Islet of Langerhans (tissue), 1 donor: ENCODE data around the gene SYTL2.
"Not testable (repeated sequence)": the region's sequence is repeated elsewhere in the genome, so short reads cannot be mapped to it uniquely, and the experiment has no call there.

Source experiments
- FAIRE-seq: peaks from one replicate; lab custom pipeline; 2011; peaks lifted over from hg19 to GRCh38; lab: Jason Lieb, UNC

Gene SYTL2

DNA sequence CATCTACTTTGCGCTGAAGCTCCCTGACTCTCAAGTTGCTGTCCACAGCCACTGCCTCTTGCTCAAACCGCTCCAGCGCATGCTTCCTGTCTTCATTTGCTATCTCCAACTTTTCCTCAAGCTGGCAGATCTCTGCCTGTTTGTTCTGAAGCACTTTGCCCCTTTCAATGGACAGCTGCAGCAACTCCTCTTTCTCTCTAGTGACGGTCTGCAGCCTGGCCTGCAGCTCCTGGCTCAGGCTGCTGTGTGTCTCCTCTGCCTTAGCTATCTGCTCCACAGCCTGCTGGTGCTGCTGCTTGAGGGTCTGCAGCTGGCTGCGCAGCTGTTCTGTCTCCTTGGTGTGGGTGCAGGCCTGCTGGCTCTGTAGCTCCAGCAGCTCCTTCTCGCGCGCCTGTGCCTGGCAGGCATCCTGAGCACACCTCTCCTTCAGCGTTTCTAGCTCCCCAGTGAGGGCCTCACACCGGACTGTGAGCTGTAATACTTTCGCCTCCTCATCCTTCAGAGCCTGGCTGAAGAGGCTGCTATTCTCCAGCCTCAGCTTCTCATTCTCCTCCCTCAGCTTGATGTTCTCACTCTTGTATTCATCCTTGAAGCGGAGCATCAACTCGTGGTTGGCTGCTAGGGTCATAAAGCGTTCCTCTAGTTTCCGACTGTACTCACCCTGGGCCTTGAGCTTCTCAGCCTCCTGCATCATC, 125.7 kb downstream of the SYTL2 start:
- no peak for FAIRE-seq

DNA sequence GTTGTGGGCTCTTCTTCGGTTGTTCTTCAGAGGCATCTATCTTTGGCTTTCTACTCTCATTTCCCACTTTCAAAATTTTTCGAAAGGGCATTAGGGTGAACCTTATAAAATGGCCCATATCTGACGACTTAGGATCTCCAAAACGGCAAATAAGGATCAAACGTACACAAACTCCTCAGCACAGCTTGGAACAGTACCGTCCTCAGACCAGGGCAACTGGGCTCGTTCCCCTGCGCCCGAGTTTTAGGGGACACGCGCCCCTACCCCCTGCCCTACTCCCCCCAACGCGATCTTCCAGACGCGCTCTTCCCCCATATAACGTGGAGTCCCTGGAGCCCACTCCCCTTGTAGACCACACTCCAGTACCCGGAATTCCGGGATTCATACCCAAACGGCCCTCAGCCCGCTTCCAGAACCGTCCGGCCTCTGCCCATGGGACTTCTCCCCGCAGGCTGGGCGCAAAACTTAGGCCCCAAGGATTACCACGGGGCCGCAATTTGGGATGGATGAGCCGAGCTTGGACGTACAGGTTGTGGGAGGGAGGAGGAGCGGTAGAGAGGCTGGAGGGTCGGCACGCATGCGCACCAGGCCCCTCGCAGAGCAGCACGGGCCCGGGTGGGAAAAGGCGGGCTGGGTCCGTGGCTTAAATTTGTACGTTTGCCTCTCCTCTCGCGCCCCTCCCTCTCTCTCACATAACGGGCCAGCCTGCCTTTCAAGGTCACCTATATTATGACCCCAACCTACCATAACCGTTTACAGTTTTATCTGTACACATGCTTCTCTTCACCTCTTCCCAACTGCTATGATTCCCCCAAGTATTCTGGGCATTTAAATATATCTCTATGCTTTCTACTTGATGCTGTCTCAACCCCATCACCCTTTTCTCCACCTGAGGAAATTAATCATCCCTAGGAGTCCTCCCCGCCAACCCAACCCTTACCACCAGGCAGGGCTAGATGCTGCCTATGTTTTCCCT, 128.3 kb downstream of the SYTL2 start:
- no peak for FAIRE-seq

- FAIRE-seq = no peak
Observed at GRCh38 chr11:85680897-85681296, 130.0 kb downstream of the SYTL2 start.

DNA sequence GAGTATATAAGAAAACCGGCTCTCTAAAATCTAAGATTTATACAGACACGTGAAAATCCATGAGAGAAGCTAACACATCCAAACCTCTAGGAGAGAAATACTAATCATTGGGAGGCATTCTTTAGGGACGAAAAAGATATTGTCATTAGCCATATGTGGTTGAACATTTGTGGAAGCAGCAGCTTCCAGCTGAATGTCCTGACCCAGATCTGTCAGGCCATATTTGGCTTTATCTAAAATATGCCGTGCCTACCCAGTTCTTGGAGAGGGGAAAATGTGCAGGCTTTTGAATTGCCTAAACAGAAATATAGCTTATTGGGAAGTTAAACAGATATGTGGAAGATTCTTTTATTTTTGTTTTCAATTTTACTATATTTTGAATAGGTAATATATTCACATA, 131.4 kb downstream of the SYTL2 start:
- FAIRE-seq = no peak

DNA sequence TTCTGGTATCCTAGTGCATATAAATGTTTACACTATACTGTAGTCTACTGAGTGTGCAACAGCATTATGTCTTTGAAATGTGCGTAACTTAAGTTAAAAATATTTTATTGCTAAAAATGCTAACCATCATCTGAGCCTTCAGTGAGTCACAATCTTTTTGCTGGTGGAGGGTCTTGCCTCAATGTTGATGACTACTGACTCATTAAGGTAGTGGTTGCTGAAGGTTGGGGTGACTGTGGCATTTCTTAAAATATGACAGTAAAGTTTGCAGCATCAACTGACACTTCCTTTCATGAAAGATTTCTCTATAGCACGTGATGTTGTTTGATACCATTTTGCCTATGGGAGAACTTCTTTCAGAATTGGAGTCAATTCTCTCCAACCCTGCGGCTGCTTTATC, 137.5 kb downstream of the SYTL2 start:
- FAIRE-seq = no peak

DNA sequence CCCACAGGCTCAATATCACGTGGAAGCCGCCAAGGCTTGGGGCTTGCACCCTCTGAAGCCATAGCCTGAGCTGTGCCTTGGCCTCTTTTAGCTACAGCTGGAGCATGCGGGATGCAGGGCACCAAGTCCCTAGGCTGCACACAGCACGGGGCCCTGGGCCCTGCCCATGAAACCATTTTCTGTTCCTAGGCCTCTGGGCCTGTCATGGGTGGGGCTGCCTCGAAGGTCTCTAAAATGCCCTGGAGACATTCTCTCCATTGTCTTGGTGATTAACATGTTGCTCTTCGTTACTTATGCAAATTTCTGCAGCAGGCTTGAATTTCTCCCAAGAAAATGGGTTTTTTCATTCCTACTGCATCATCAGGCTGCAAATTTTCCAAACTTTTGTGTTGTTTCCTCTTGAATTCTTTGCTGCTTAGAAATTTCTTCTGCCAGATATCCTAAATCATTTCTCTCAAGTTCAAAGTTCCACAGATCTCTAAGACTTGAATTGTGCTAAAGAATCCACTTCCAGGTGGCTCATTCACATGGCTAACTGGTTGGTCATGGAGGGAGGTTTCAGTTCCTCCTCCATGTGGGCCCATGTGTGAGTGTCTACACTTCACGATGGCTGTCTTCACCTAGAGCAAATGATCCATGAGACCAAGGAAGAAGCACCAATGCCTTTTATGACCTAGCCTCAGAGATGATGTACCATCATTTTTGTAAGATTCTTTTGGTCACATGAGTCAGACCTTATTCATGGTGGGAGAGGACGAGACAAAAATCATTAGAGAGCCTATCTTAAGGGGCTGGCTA, 138.6 kb downstream of the SYTL2 start:
- no peak for FAIRE-seq

- not testable (repeated sequence) for FAIRE-seq
Observed at GRCh38 chr11:85670949-85671663, 139.8 kb downstream of the SYTL2 start.

- no peak for FAIRE-seq
Observed at GRCh38 chr11:85668157-85668556, 142.8 kb downstream of the SYTL2 start.

DNA sequence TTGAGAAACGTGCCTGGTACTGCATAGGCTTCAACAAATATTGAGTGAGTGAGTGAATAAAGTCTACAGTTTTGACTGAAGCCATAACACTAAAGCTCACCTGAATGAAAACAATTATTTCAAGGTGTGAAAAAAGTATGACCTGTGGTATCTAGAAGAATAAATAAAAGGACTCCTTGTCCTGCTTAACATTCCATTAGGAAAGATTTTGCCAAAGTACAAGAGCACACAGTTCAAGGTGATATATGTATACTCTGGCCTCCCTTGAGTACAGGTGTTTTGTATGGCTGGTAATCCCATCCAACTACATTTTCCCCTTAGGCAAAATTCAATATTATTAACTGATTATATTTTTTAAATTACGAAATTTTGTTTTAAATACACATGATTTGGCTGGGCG, 144.3 kb downstream of the SYTL2 start:
- FAIRE-seq = no peak

DNA sequence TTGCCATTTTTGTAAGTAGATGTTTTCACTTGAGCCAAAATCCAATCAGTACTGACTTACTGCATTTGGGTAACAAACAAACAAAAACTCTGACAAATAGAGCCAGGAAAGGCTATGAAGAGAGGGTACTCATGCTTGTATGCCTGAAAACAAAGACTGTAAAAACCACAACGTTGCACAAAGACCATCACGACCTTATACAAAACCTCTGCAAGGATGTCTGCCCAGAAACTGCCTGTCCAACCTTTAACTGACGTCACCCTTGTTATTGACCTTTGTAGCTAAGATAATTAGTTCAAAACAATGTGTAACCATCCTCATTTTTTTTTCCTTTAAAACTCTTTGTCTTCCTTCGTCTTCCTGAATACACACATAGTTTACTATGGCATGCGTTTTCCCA, 145.2 kb downstream of the SYTL2 start:
- FAIRE-seq = no peak

DNA sequence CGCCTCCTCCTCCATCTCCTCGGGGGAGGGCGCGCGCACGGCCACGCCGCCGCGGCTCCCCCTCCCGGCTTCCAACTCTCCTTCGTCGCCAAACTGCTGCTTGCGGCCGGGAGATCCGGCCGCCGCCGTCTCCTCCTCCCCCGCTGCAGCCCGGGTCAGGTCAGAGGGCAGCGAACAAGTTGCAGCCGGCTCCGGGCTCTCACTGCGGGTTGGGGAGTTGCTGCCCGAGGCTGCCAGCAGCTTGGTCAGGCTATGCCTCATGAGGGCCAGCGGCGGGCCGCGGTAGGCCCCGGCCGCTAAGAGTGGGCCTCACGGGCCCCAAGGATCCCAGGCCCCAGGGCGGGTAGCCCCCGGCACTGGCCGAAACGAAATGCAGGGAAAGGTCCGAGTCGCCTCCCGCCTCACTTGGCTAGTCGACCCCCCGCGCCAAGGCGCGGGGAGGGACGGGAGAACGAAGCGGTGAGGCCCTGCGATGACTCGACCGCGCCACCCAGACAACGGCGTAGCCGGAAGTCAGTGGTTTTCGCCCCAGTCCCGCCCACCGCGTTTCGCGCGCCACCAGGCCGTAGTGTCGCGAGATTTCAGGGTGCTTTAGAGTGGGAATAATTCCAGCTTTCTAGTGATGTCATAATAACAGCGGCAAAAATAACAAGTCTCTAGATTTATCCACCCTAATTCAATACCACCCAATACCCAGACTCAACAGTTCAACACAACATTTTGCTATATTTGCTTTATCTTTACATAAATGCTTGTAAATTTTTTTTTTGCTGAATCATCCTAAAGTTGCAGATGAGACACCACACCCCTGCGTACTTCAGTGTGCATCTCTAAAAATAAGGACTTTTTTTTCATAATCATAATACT, 146.1 kb downstream of the SYTL2 start, which contains the start of gene CREBZF:
TSS of gene CREBZF (minus strand) at position 515 of the 867 bp plus-strand sequence. CDS start at position 261, 254 bp downstream.
- peak; percentile 97 for FAIRE-seq

- FAIRE-seq = no peak
Observed at GRCh38 chr11:85663753-85664614, 147.0 kb downstream of the SYTL2 start.

DNA sequence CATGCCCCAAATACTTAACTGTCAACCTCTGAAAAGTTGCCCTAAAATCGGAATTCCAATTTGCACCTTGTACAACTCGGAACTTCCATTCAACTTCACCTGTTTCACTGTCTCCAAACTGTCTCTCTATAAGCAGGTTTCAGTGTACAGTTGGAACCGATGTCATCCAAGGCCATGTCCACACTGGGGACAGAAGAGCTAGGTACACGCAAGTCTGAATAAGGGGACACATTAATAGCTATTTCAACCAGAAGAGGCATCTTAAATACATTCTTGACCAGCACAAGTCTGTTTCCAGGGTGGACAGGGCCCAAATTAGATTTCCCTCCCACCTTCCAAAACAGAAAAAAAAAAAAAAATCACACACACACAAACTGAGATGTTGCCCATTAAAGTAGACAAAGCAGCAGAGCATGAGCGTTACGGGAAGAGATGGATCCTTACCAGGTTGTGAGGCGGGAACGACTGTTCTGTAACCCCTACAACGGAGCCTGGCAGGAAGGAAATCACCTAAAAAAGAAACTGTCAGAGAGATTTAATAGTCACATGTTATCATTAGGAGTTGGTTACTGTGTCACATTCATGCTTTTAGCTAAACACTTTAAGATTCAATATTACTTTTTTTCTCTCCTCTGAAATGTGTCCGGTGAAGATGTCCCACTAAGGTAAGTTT, 147.7 kb downstream of the SYTL2 start:
- FAIRE-seq = no peak

- no peak for FAIRE-seq
Observed at GRCh38 chr11:85661972-85662664, 148.8 kb downstream of the SYTL2 start.

GRCh38 chr11:85658180-85658579, 152.8 kb downstream of the SYTL2 start:
- no peak for FAIRE-seq

DNA sequence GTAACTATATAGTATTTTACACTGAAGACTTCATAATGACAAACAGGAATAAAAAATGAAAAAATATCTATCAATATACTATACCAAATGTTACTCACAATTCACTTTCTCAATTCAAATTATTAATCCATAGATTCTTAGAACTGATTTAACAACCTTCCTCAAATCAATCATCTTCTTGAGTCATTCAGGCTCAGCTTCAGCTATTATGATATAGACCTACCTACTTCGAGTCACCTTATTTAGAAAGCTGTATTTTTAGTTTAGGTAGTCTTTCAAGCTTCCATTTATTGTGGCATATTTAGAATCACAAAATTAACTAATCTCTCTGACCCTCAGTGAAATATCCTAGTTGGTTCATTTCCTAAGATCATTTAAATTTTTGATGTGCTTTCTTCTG, 154.2 kb downstream of the SYTL2 start:
- FAIRE-seq = no peak

DNA sequence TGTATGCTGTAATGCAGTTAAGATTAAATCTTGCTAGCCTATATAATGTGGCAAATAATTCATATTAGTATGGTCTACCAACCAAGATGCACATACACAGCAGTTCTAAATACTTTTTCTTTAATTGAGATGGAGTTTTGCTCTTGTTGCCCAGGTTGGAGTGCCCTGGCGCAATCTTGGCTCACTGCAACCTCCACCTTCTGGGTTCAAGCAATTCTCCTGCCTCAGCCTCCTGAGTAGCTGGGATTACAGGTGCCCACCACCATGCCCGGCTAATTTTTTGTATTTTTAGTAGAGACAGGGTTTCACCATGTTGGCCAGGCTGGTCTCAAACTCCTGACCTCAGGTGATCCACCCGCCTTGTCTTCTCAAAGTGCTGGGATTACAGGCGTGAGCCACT, 156.6 kb downstream of the SYTL2 start:
- FAIRE-seq = not testable (repeated sequence)

GRCh38 chr11:85652786-85653447, 158.0 kb downstream of the SYTL2 start:
- FAIRE-seq = peak; percentile 70
